Heart right ventricle (tissue), 16 donors: ENCODE results near the gene PHKA1. TPM values are rescaled to one million over a fixed set of nuclear protein-coding genes. Genes with fewer than 3 reads are reported as not detected.

Experiments used
- ATAC-seq, 8 donors: fragments of 200-7000 bp; cut with Tn5 transposase; one replicate each; pipeline ENCODE4 v1.9.1; 2020; ENCODE audit warnings: mild to moderate bottlenecking in 8 of 8, moderate library complexity in 8 of 8, moderate number of reproducible peaks in 1 of 8
- DNase-seq, 2 donors: peaks; one replicate each; pipeline ENCODE4 v3.0.0-alpha.2; 2020
- H3K27ac ChIP-seq, 10 donors: fragments of 200-600 bp; sonication (generic) in 2 of 10; one replicate each; pipeline versions ENCODE4 v1.5.0 to v1.8.0; 2020 to 2022; ENCODE audit warnings: mild to moderate bottlenecking in 3 of 10
- H3K27me3 ChIP-seq, 7 donors: fragments of 200-600 bp; one replicate each; pipeline ENCODE4 v1.8.0; 2021 to 2022; ENCODE audit warnings: mild to moderate bottlenecking in 2 of 7
- H3K36me3 ChIP-seq, 9 donors: fragments of 200-600 bp; sonication (generic) in 1 of 9; one replicate each; pipeline versions ENCODE4 v1.5.0 to v1.8.0; 2020 to 2022; ENCODE audit warnings: mild to moderate bottlenecking in 2 of 9
- H3K4me1 ChIP-seq, 9 donors: fragments of 200-600 bp; sonication (generic) in 1 of 9; one replicate each; pipeline versions ENCODE4 v1.5.0 to v1.8.0; 2020 to 2022; ENCODE audit warnings: mild to moderate bottlenecking in 4 of 9
- H3K4me3 ChIP-seq, 10 donors: fragments of 200-600 bp; sonication (generic) in 2 of 10; one replicate each; pipeline versions ENCODE4 v1.5.0 to v1.8.0; 2020 to 2022; ENCODE audit warnings: mild to moderate bottlenecking in 7 of 10, moderate library complexity in 2 of 10
- H3K9me3 ChIP-seq, 11 donors: fragments of 200-600 bp in 10 of 11; sonication (generic) in 2 of 11; one replicate each; pipeline versions ENCODE4 v1.5.0 to v1.8.0; 2013 to 2022; ENCODE audit warnings: mild to moderate bottlenecking in 2 of 11, control low read depth in 1 of 11, moderate library complexity in 1 of 11
- CTCF ChIP-seq, 9 donors: fragments of 200-600 bp; sonication (generic) in 2 of 9; IDR thresholded peaks; one replicate each; pipeline versions ENCODE4 v1.5.0 to v1.8.0; 2021 to 2022; ENCODE audit warnings: antibody characterized with exemption in 9 of 9, mild to moderate bottlenecking in 5 of 9, moderate library complexity in 1 of 9
- WGBS, 2 donors: extraction: QIAGEN DNeasy Blood & Tissue Kit; methylation state at CpG; one replicate each; pipeline ENCODE4 v1.1.7; 2013; ENCODE audit warnings: inconsistent platforms in 1 of 2; 5-methylcytosine and 5-hydroxymethylcytosine counted together
- intact Hi-C, 10 donors: fragments of 100-400 bp; cut with DNase I; formaldehyde crosslinking; loops; one replicate each; pipeline versions ENCODE4 v1.11.1 to v1.14.2; 2022
- polyA plus RNA-seq, 2 donors: library from polyadenylated mRNA; stranded (reverse); fragments of 200-250 nt; gene quantifications; one replicate each; pipeline ENCODE4 v1.2.3, GENCODE V29; 2013
- total RNA-seq, 10 donors: library from RNA; stranded (reverse); fragmentation: NEBNext Ultra II Directional in 3 of 10; extraction: Animal tissue kit (Norgen Biotek cat#: 25700) in 3 of 10; gene quantifications; one replicate each; pipeline versions ENCODE4 v1.2.1 to v1.2.4, GENCODE V29; 2021 to 2023
- donor health status: Arrhythmogenic right ventricular cardiomyopathy.
- donor health status: ischemic (EF 13 %, LVEDD 7.1; RV severe dilation, severe dysfunction).
- donor health status: healthy with polysubstance abuse.
- donor health status: DM: no; HTN: yes; CAD: no.
- donor health status: DM: no; HTN: no; CAD: no.
- donor health status: ischemic (EF 25% LVEDD 6.9; RV normal size, moderate dysfunction).
- donor health status: ischemic (EF 25% LVEDD 5.7; RV mildly dilated, moderate dysfunction).
- donor health status: healthy.
- donor health status: DM: yes; HTN: yes; CAD: no.
- donor health status: Ischemic cardiomyopathy.
- donor health status: ischemic (EF 35%, LVEDD 5.7; RV mildly dilated, moderate dysfunction).
- donor health status: nonischemic (EF 11% LVEDD 7.7; RV severe dilation, severe dysfunction).
- donor health status: DM: yes; HTN: yes; CAD: no.
- donor health status: PGD.
- donor health status: ischemic (EF 29% LVEDD 5.4; RV normal size, mild dysfunction).
- donor health status: nonischemic (EF 23%, LVEDD 6.1; RV moderate dilation, normal function).

Gene PHKA1
- total and polyA plus RNA-seq, 12 donors, result 2.6 to 26.2 (median 15.3) TPM

DNA sequence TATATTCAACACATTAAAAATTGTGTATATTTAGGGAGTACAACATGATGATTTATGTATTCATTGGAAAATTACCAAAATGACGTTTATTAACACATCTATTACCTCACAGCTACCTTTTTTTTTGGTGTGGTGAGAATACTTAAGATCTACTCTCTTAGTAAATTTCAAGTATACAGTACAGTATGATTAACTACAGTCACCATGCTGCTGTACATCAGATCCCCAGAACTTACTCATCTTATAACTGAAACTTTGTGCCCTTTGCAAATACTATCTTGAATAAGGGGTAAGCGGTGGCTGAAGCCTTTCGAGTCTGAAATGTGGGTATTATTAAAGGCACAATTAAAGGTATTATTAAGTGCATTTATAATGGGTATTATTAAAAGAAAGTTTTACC is 976 bp downstream of the PHKA1 start:
- peak overlapping the region in 3 of 10 donors; percentile 22 to 86 (median 36) for H3K27ac ChIP-seq
- peak overlapping the region in 7 of 10 donors; percentile 45 to 63 (median 58) for H3K4me3 ChIP-seq
- peaks cover 0 to 10% (median 0%) of the 10 kb centered on the region in 9 donors for H3K4me1 ChIP-seq
- ATAC-seq (no peak), DNase-seq (no peak)
- no peak for TF ChIP-seq CTCF (IDR thresholded peaks at IDR 0.05)
- WGBS, 2 donors, result 60 to 62% methylated on average over 3 of the region's 3 CpGs
- peaks cover 0 to 5% (median 0%) of the 10 kb centered on the region in 7 donors for H3K27me3 ChIP-seq
- H3K9me3 ChIP-seq, result no peaks in the 10 kb centered on the region
- peaks cover 0 to 6% (median 0%) of the 10 kb centered on the region in 9 donors for H3K36me3 ChIP-seq
- intact Hi-C loops, result no loop called here

- Histone ChIP-seq H3K4me1 (peaks cover 0 to 10% (median 0%) of the 10 kb centered on the region in 9 donors), H3K9me3 (no peaks in the 10 kb centered on the region), H3K36me3 (peaks cover 0 to 6% (median 0%) of the 10 kb centered on the region in 9 donors), H3K27ac (peak overlapping the region in 1 of 10 donors; percentile 22), H3K27me3 (peaks cover 0 to 5% (median 0%) of the 10 kb centered on the region in 7 donors), H3K4me3 (no peak overlapping the region)
- DNase-seq (no peak), ATAC-seq (no peak)
- TF ChIP-seq CTCF (IDR thresholded peaks at IDR 0.05), result no peak
- intact Hi-C loops, result no loop called here
- 46 to 56% methylated on average over 2 of the region's 2 CpGs for WGBS, 2 donors
These were observed 1.9 kb downstream of the PHKA1 start for GRCh38 chrX:72712094-72712755.

DNA sequence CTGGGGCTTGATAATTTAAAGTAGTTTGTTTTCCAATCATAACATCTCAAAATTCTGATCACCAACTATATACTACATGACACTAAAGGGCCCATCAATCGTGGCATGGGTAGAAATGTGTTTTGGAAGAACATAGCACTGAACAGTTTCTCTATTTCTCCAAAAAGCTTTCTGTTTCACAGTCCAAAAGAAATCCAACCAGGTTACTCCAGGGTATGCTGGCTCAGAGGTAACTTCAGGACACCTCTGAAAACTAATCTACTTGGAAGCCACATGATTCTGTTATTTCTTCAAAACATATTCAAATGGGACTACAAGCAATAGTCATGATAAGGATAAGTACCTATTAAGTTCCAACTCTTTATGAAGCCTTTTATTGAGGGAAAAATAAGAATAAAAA is 8.3 kb downstream of the PHKA1 start:
- Histone ChIP-seq H3K4me3 (no peak overlapping the region), H3K36me3 (peaks cover 0 to 6% (median 0%) of the 10 kb centered on the region in 9 donors), H3K27me3 (no peaks in the 10 kb centered on the region), H3K4me1 (no peaks in the 10 kb centered on the region), H3K27ac (no peak overlapping the region), H3K9me3 (peaks cover 0 to 4% (median 0%) of the 10 kb centered on the region in 11 donors)
- no peak for TF ChIP-seq CTCF (IDR thresholded peaks at IDR 0.05)
- 76 to 92% methylated on average over 1 of the region's 1 CpG for WGBS, 2 donors
- DNase-seq, result no peak
- ATAC-seq, result no peak
- intact Hi-C loops, result no loop called here

DNA sequence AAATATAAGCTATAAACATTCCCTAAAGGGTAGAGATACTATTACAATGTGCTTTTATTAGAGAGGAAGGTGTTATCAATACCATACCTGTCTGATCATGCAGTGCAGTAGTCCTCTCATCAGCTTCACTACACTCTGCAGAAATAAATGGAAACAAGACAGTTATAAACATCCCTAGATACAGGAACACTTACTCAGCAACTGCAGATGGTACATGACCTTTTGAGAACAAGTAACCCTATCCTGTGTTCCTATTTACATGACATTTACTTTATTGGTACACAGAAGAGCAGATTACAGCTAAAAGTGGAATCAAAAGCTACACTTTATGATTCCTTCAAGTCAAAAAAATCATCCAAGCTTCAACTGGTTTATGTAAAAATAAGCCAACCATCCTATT is 9.0 kb downstream of the PHKA1 start:
- Histone ChIP-seq H3K4me3 (no peak overlapping the region), H3K27ac (no peak overlapping the region)

More for the DNA sequence above, 9.0 kb downstream of the PHKA1 start:
- Histone ChIP-seq H3K4me1 (no peaks in the 10 kb centered on the region), H3K9me3 (peaks cover 0 to 5% (median 0%) of the 10 kb centered on the region in 11 donors), H3K27me3 (no peaks in the 10 kb centered on the region), H3K36me3 (peaks cover 0 to 6% (median 0%) of the 10 kb centered on the region in 9 donors)
- DNase-seq, result no peak
- TF ChIP-seq CTCF (IDR thresholded peaks at IDR 0.05), result no peak
- intact Hi-C loops, result no loop called here
- no peak for ATAC-seq
